RWPE2 (cell line): Measurements from ENCODE around the gene PADI6.

Source experiments
- ATAC-seq: fragments of 200-7000 bp; cut with Tn5 transposase; 3 replicates; pipeline ENCODE4 v1.9.1; 2021; ENCODE audit warnings: low read depth
- DNase-seq: peaks from one replicate; pipeline ENCODE4 v3.0.0-alpha.2; 2020; ENCODE audit warnings: low spot score
- H3K27ac ChIP-seq: fragments of 450-650 bp; 2 replicates; pipeline ENCODE4 v1.5.1; 2017; ENCODE audit warnings: mild to moderate bottlenecking; ENCODE audit not compliant: poor library complexity, severe bottlenecking
- H3K27me3 ChIP-seq: fragments of 250-450 bp; sonication (Bioruptor Pico); 2 replicates; pipeline ENCODE4 v1.5.1; 2021; ENCODE audit warnings: mild to moderate bottlenecking, moderate library complexity; ENCODE audit not compliant: insufficient read depth, poor library complexity, severe bottlenecking
- H3K36me3 ChIP-seq: fragments of 250-450 bp; sonication (Bioruptor Pico); 2 replicates; pipeline ENCODE4 v1.5.1; 2020; ENCODE audit warnings: low read depth, mild to moderate bottlenecking, moderate library complexity
- H3K4me1 ChIP-seq: fragments of 250-450 bp; sonication (Bioruptor Pico); 2 replicates; pipeline ENCODE4 v1.5.1; 2021; ENCODE audit warnings: mild to moderate bottlenecking, moderate library complexity; ENCODE audit not compliant: insufficient read depth, poor library complexity, severe bottlenecking
- H3K4me3 ChIP-seq: fragments of 250-450 bp; sonication (Bioruptor Pico); 2 replicates; pipeline ENCODE4 v1.5.1; 2021; ENCODE audit warnings: mild to moderate bottlenecking, moderate library complexity; ENCODE audit not compliant: severe bottlenecking
- H3K9me3 ChIP-seq: fragments of 250-450 bp; sonication (Bioruptor Pico); 2 replicates; pipeline ENCODE4 v1.5.1; 2021; ENCODE audit warnings: mild to moderate bottlenecking, moderate library complexity; ENCODE audit not compliant: severe bottlenecking
- TF ChIP-seq, protein P1 (sequence below): fragments of 450-650 bp; IDR thresholded peaks from one replicate; pipeline ENCODE4 v1.5.1; 2017; ENCODE audit warnings: mild to moderate bottlenecking, moderate library complexity; ENCODE audit not compliant: poor library complexity, severe bottlenecking

Gene PADI6

DNA sequence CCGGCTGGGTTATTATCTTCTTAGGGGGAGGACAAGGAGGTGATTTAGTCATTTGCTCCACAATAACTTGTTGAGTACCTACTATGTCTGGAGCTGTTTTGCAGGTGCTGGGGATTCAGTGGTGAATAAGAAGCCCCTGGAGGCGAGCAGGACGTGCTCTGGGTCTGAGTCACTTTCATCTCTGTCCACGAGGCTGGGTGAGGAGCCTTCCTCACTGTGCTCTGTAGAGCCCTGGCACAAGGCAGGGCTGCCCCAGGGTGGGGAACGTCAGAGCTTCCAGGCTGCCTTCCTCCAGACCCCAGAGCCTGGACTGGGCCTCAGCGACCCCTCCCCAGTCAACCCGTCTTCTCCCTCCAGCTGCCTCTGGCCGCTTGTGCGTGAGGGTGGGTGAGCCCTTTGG, 2.5 kb upstream of the PADI6 start:
- peak; percentile 97 for ATAC-seq
- DNase-seq = peak; percentile 83
- H3K27ac ChIP-seq = peak overlapping the region; percentile 81
- H3K36me3 ChIP-seq = no peaks in the 10 kb centered on the region
- TF ChIP-seq, protein P1, sequence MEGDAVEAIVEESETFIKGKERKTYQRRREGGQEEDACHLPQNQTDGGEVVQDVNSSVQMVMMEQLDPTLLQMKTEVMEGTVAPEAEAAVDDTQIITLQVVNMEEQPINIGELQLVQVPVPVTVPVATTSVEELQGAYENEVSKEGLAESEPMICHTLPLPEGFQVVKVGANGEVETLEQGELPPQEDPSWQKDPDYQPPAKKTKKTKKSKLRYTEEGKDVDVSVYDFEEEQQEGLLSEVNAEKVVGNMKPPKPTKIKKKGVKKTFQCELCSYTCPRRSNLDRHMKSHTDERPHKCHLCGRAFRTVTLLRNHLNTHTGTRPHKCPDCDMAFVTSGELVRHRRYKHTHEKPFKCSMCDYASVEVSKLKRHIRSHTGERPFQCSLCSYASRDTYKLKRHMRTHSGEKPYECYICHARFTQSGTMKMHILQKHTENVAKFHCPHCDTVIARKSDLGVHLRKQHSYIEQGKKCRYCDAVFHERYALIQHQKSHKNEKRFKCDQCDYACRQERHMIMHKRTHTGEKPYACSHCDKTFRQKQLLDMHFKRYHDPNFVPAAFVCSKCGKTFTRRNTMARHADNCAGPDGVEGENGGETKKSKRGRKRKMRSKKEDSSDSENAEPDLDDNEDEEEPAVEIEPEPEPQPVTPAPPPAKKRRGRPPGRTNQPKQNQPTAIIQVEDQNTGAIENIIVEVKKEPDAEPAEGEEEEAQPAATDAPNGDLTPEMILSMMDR = no peak
- peaks cover 28% of the 10 kb centered on the region for H3K4me1 ChIP-seq
- H3K27me3 ChIP-seq = no peaks in the 10 kb centered on the region
- no peak overlapping the region for H3K4me3 ChIP-seq
- peaks cover 2% of the 10 kb centered on the region for H3K9me3 ChIP-seq

DNA sequence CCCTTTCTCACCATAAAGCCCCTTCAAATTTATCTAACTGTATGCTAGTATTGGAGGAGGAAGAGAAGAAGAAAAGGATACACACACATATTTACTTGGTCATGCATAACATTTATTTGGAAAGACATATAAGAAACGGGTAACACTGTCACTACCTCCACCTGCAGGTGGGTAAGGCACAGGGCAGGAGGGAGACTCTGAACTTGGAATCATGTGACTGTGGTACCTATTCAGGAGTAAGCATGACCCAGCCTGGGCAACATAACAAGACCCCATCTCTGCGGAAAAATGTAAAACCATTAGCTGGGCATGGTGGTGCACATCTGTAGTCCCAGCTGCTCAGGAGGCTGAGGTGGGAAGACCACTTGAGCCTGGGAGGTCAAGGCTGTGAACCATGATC, 1.4 kb upstream of the PADI6 start:
- H3K36me3 ChIP-seq = no peaks in the 10 kb centered on the region
- no peak for DNase-seq
- no peaks in the 10 kb centered on the region for H3K27me3 ChIP-seq
- peak overlapping the region; percentile 81 for H3K27ac ChIP-seq
- ATAC-seq = peak; percentile 43; the same call in 2 of the 3 replicates
- TF ChIP-seq, protein P1 = peak; percentile 60
- peaks cover 23% of the 10 kb centered on the region for H3K4me1 ChIP-seq
- H3K4me3 ChIP-seq = no peak overlapping the region
- H3K9me3 ChIP-seq = no peaks in the 10 kb centered on the region

DNA sequence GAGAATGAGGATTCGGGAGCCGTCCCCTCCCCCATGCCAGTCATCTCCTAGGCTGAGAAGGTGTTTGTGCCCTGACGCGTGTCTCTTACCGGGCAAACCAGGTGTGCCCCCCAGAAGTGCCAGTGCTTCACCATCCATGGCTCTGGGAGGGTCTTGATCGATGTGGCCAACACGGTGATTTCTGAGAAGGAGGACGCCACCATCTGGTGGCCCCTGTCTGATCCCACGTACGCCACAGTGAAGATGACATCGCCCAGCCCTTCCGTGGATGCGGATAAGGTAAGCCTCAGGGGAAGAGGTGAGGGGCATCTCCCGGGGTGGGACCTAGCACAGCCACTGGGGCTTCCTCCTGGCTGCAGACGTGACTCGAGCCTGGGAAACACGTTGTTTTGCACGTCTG, 959 bp downstream of the PADI6 start:
- TF ChIP-seq, protein P1 = no peak
- H3K4me1 ChIP-seq = peaks cover 19% of the 10 kb centered on the region
- H3K36me3 ChIP-seq = no peaks in the 10 kb centered on the region
- ATAC-seq = no peak
- no peak overlapping the region for H3K27ac ChIP-seq
- DNase-seq = no peak
- H3K4me3 ChIP-seq = no peak overlapping the region
- H3K27me3 ChIP-seq = no peaks in the 10 kb centered on the region
- no peaks in the 10 kb centered on the region for H3K9me3 ChIP-seq

DNA sequence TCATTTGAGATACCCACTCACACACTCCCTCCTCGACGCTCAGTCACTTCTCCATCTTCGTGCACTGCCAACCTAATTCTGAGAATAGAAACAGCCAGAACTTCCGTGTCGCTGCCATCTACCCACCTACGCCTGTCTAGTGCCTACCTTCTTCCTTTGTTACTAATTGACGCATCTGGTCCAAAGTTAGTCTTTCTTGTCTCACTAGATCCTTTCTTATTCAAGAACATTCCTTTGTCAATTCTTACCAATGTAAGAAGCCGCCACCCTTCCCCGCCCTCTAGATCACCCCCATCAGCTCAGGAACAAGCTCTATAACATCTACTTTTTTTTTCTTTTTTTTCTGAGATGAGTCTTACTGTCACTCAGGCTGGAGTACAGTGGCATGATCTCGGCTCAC, 3.7 kb downstream of the PADI6 start:
- Histone ChIP-seq H3K27me3 (no peaks in the 10 kb centered on the region), H3K9me3 (no peaks in the 10 kb centered on the region), H3K4me3 (no peak overlapping the region), H3K4me1 (no peaks in the 10 kb centered on the region), H3K36me3 (no peaks in the 10 kb centered on the region), H3K27ac (no peak overlapping the region)
- DNase-seq (no peak), ATAC-seq (no peak)
- TF ChIP-seq, protein P1 = no peak

DNA sequence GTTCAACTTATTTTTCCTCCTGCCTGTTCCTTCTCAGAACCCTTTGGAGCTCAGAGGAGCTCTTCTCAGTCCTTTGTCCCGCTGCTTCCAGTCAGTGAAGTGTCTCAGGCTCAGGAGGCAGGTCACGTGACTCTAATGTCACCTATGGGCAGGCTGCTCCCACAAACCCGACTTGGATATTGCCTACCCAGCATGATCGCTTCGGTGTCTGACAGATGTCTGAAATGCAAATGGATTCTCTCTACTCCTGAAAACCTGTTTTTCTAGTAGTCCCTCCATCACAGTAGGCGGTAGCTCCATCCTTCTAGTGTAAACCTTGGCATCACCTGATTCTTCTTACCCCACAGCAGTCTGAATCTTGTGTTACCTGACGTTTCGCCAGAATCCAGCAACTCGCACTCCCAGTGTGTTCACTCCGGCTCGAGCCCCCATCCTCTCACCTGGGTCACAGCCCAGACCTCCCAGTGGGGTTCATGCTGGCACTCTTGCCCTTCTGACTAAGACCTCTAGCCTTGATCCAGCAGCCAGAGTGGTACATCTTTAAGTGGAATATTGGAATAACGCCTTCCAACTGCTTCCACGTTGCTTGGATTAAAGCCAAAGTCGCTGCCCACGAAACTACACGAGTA, 5.4 kb downstream of the PADI6 start:
- ATAC-seq (no peak), DNase-seq (no peak)
- H3K9me3 ChIP-seq = no peaks in the 10 kb centered on the region
- no peaks in the 10 kb centered on the region for H3K36me3 ChIP-seq
- H3K27me3 ChIP-seq = no peaks in the 10 kb centered on the region
- no peaks in the 10 kb centered on the region for H3K4me1 ChIP-seq
- H3K27ac ChIP-seq = no peak overlapping the region
- H3K4me3 ChIP-seq = no peak overlapping the region
- TF ChIP-seq, protein P1 = no peak
